GM20431 (cell line): ENCODE results near the gene NTF3.

Experiments used
- in situ Hi-C: fragments of 300-500 bp; cut with MseI, MboI; formaldehyde crosslinking; loops from one replicate; pipeline ENCODE4 v1.15.0; 2020; ENCODE audit warnings: low sequenced_read_pairs; ENCODE audit not compliant: unreplicated experiment

NTF3 gene

DNA sequence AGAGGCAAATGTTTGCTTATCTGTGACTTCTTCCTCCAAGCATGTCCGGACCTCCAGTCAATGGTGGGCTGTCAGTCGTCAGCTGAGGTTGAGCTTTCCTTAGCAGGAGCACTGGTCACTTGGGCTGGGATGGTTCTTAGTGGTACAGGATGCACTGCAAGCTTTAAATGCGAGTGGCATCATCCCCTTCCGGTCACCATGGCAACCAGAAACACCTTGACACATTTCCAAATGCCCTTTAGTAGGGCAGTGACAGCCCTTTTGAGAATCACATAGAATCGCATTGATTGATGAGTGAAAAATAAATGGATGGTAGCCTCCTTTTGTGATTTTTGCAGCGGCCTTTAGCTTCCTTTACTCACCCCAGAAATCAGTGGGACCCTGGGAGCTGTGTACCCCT, 24.1 kb downstream of the NTF3 start:
- in situ Hi-C loops = no loop called here

GRCh38 chr12:5456906-5457305, 25.0 kb downstream of the NTF3 start:
- in situ Hi-C loops = no loop called here

DNA sequence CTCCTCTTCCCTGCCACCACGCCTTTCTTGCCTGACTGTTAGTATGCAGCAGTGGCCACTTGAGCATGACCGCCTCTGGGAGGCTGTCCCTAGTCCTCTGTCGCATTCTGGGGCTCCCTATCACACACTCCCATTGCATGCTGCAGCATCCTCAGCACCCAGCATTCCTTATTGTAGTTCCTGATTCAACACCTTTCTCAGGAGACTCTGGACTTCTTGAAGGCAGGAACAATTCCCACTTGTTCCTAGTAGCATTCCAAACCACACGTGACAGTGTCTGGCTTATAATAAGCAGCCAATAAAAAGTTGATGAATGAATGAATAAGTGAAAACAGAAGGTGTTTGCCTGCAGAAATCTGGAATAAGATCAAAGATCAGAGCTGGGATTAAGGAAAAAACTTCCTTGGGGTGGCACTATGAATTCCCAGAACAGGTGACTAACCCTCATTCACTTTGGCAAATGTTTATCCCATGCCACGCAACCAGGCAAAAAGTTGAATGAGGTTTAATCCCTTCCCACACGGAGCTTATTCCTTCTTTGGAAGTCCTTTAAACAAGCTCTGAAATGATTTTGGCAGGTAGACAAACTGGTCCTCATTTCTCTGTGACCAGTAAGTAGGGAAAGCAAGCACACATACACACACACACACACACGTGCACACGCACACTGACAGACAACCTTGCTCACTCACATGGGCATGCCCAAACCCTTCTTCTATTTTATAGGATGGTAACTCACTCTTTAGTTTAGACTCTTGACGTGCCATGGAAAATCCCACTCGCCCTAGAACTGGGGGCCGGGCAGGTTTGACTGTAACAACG, 26.5 kb downstream of the NTF3 start:
- in situ Hi-C loops = no loop called here

DNA sequence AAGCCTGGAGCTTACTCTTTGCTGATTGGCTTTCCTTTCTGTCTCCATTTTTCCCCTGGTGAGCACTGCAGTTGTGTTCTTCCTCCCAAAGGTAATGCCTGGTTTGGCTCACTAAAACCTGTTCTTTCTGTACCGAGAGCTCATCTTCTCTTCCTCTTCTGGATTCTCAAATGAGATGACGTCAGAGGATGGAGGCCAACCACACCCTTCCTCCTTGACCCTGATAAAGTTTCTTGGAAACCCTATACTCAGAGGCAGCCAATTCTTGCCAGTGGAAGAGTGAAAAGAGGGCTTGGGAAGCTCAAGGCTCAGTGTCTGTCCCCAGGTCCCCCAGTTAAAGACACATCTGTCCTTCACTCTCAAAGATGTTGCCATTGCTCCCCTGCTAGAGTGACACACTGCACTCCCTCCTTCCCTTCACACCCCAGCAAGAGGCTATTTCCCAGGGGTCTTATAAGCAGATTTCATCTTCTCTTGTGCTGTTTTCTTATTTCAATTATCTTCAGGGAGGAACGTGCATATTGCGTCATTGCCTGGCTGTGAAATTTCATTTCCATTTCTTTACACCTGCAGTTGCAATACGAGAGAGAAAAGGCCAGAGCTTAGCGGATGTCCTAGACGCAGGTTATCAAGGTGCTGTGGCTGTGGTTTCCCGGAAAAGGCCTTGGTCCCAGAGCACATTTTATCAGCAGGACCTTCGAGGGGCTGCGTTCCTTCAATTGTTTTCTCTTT, 27.3 kb downstream of the NTF3 start:
- in situ Hi-C loops = no loop called here

DNA sequence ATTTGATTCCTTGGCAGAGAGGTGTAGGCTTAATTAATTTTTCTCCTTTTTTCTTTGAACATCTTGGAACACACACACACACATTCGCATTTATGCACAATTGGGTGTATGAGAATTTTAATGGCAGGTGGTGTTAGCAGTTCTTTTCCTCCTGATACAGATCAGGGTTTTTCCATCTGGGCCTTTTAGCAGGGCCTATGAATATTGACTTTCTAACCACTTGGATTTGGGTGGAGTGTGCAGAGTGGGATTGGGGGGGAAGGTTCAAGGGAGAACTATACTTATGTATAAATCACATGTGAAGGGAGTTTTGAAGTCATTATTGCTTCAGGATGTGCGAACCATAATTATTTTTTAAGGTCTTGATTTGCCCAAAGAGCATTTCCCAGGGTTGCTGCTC, 28.9 kb downstream of the NTF3 start:
- in situ Hi-C loops = no loop called here

GRCh38 chr12:5461966-5462365, 30.1 kb downstream of the NTF3 start:
- in situ Hi-C loops = no loop called here

DNA sequence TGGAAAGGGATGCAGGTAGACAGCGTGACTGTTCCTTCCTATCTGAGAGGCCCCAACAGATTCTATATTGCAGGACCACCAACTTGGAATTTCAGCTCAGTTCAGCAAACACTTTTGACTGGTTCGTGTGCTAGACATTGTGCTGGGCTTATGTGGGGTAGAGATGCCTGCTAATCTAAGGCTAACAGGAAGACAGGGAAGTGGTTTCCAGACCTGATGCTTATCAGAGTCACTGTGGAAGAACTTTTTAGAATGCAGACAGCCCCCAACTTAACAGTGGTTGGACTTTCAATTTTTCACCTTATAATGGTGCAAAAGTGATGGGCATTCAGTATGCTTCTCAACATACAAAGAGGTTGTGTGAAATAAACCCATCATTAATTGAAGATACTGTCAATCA, 32.2 kb downstream of the NTF3 start:
- in situ Hi-C loops = no loop called here

GRCh38 chr12:5465384-5465783, 33.5 kb downstream of the NTF3 start:
- in situ Hi-C loops = no loop called here

GRCh38 chr12:5466521-5466960, 34.6 kb downstream of the NTF3 start:
- in situ Hi-C loops = no loop called here

- in situ Hi-C loops = no loop called here
Measured at GRCh38 chr12:5467931-5468330, 36.0 kb downstream of the NTF3 start.

- in situ Hi-C loops = no loop called here
Measured at GRCh38 chr12:5470221-5470620, 38.3 kb downstream of the NTF3 start.

DNA sequence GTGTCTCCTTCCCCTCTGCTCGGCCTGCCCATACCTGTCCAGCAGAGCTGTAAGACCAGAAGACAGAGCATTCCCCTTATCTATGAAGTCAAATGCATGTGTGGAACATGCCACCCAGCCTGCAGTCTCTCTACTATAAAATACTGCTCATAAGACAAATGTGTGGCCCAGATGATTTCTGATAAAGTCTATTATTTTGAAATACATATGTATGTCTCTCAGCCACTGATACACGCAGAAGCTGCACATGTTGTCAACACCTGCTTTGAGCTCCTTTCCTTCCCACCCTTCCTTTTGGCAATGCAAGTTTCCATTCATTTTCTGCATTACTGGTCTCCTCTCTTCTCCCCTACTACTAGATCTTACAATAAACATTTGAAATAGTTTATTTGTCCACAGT, 38.8 kb downstream of the NTF3 start:
- in situ Hi-C loops = no loop called here

DNA sequence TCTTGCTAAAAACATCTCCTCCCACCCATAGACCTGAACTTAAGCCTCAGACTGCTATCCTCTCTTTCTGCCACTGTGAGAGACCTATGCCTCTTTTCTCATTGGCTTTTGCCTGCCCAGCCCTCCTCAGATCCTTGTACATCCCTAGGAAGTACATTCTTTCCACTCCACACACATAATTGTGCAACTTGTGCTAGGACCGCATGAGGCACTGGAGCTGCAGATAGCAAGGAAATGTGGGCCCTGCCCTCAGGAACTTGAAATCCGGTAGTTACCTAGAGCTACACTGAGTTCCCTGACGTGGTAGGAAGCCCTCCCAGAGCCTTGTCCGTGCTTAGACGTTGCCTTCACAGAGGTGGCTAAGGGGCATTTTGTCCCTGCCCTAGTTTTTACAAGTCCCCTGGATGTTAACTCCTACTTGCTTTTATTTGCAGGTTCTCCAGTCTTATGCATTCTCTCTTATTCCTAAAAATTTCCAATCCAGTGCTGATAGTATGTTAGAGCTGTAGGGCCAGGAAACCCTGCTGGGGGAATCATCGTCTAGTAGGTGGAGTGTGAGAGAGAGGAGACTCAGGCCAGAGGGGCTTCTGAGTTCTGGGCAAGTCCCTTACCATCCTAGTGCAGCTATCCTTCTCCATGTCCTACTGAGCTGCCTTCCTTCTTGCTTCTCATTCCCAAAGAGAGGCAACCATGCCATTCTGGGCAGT, 41.3 kb downstream of the NTF3 start:
- in situ Hi-C loops = no loop called here

DNA sequence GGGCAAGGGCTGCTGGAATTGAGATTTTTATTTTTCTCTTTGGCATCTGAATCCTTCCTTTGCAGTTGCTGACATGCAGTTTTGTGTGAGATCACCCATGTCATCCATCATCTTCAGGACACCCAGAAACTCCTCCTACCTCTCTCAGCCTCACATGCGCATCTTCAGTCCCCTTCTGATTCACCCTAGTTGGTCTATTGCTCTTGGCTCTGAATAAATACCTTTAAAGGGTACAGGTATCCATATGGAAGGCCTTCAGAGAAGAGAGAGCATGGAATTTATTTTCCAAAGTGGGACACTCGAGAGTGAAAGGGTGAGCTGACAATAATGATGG, 41.8 kb downstream of the NTF3 start:
- in situ Hi-C loops = no loop called here

GRCh38 chr12:5476356-5476755, 44.4 kb downstream of the NTF3 start:
- in situ Hi-C loops = no loop called here

- in situ Hi-C loops = no loop called here
Measured at GRCh38 chr12:5478081-5478706, 46.3 kb downstream of the NTF3 start.

GRCh38 chr12:5479761-5480160, 47.9 kb downstream of the NTF3 start:
- in situ Hi-C loops = no loop called here

DNA sequence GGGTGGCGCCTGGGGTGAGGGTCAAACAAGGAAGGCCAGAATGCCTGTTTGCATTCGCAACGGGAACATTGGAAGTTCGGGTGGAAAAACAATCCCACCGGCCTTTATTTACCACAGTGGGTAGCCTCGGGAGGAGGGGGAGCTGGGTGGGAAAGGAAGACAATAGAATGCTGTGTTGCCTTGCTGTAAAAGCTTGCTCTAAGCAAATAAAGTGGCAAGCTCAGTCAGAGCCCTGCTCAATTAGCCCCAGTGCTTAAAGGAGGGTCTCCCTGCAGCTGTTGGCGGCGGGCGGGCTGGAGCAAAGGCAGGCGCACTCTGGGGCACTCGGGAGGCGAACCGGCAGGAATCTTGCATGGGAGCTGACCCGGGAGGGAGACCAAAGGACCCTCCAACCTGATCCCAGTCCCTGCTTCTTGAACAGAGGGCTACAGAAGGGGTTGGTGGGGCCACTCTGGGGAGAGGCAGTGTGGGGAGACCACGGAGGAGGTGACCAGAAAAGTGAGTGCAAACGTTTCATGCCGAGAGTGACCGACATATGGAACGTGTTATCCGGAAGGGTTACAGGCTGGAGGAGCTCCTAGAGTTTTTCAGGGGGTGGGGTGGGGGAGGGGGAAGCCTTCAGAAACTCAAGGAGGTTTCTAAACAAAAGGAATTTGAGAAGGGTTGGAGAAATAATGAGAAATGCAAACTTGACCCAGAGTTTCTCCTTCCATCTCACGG, 48.5 kb downstream of the NTF3 start:
- in situ Hi-C loops = no loop called here

DNA sequence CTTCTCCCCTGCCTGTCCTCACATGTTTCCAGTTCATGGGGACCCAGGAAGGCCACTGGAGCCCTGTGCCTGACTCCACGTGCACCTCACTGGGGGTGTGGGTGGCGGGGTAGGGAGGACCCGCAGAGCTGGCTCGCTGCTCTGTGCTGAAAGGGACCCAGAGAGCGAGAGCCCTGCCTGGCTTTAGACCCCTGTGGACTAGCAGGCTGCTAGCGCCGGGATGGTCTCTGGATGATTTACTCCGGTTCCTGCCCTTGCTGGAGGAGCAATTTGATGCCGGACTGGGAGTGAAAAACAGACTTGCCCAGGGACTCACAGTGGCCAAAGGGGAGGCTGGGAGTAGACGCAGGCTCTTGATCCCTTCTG, 49.0 kb downstream of the NTF3 start:
- in situ Hi-C loops = no loop called here

GRCh38 chr12:5481645-5482044, 49.7 kb downstream of the NTF3 start:
- in situ Hi-C loops = no loop called here
